Suppressor macrophage treated with lipopolysaccharide for 4 hours (primary cell): ENCODE measurements around the gene TMED6.
A peak's percentile ranks its signal among the peaks of the same experiment; 100 is the strongest.

ENCODE experiments used
- DNase-seq: peaks from one replicate; pipeline ENCODE4 v3.0.0-alpha.2; 2020

TMED6 gene

GRCh38 chr16:69350536-69351133 is 951 bp downstream of the TMED6 start:
- no peak for DNase-seq

GRCh38 chr16:69349536-69349935 is 2.0 kb downstream of the TMED6 start:
- DNase-seq: no peak

GRCh38 chr16:69348222-69348621 is 3.4 kb downstream of the TMED6 start:
- no peak for DNase-seq

- DNase-seq: no peak
These were observed 4.9 kb downstream of the TMED6 start for GRCh38 chr16:69346683-69347082.

GRCh38 chr16:69345923-69346322 is 5.7 kb downstream of the TMED6 start:
- peak; percentile 69 for DNase-seq

- DNase-seq: no peak
These were observed 7.4 kb downstream of the TMED6 start for GRCh38 chr16:69344171-69344570.

GRCh38 chr16:69340095-69340644 is 11.4 kb downstream of the TMED6 start:
- no peak for DNase-seq

- DNase-seq: peak; percentile 99
These were observed 12.1 kb downstream of the TMED6 start, which contains the start of the genes COG8 and NIP7 for GRCh38 chr16:69339289-69340094. COG8 (minus strand) TSS chr16:69339564; CDS start chr16:69339552, 12 bp downstream. NIP7 (plus strand) TSS chr16:69339772; CDS start chr16:69339830, 58 bp downstream.

GRCh38 chr16:69338557-69339288 is 12.9 kb downstream of the TMED6 start:
- DNase-seq: no peak

- no peak for DNase-seq
These were observed 16.9 kb downstream of the TMED6 start for GRCh38 chr16:69334696-69335095.

GRCh38 chr16:69330286-69331109 is 21.1 kb downstream of the TMED6 start, which contains the start of gene PDF:
PDF (minus strand) TSS chr16:69330588; CDS start chr16:69330570, 18 bp downstream.
- peak; percentile 95 for DNase-seq

- peak; percentile 8 for DNase-seq
These were observed 22.0 kb downstream of the TMED6 start for GRCh38 chr16:69329369-69330285.

- no peak for DNase-seq
These were observed 22.7 kb downstream of the TMED6 start for GRCh38 chr16:69328854-69329316.

GRCh38 chr16:69327585-69328310 is 23.8 kb downstream of the TMED6 start:
- DNase-seq: no peak

- no peak for DNase-seq
These were observed 25.3 kb downstream of the TMED6 start for GRCh38 chr16:69326172-69326873.

- DNase-seq: no peak
These were observed 25.8 kb downstream of the TMED6 start for GRCh38 chr16:69325784-69326171.

- no peak for DNase-seq
These were observed 26.9 kb downstream of the TMED6 start for GRCh38 chr16:69324585-69325253.

- DNase-seq: peak; percentile 30
These were observed 27.5 kb downstream of the TMED6 start for GRCh38 chr16:69324013-69324531.

- DNase-seq: no peak
These were observed 28.2 kb downstream of the TMED6 start for GRCh38 chr16:69323415-69323814.
